BLaER1 (cell line): ENCODE results near the gene NDUFAF3.

Source experiments
- H3K27ac ChIP-seq: shearing (Covaris generic); formaldehyde crosslinking; 2 replicates; pipeline ENCODE4 v1.8.1; 2022
- H3K27me3 ChIP-seq: shearing (Covaris generic); formaldehyde crosslinking; 2 replicates; pipeline ENCODE4 v1.8.1; 2022
- H3K36me3 ChIP-seq: shearing (Covaris generic); formaldehyde crosslinking; 2 replicates; pipeline ENCODE4 v1.8.1; 2022
- H3K4me1 ChIP-seq: shearing (Covaris generic); formaldehyde crosslinking; 2 replicates; pipeline ENCODE4 v1.8.1; 2022
- H3K4me2 ChIP-seq: shearing (Covaris generic); formaldehyde crosslinking; 2 replicates; pipeline ENCODE4 v1.8.1; 2022
- H3K4me3 ChIP-seq: shearing (Covaris generic); formaldehyde crosslinking; 2 replicates; pipeline ENCODE4 v1.8.1; 2022
- H3K9ac ChIP-seq: shearing (Covaris generic); formaldehyde crosslinking; 2 replicates; pipeline ENCODE4 v1.8.1; 2022
- H3K9me3 ChIP-seq: shearing (Covaris generic); formaldehyde crosslinking; 2 replicates; pipeline ENCODE4 v1.8.1; 2022
- H4K20me1 ChIP-seq: shearing (Covaris generic); formaldehyde crosslinking; 2 replicates; pipeline ENCODE4 v1.8.1; 2022
- Cebpa-rat ChIP-seq: shearing (Covaris generic); IDR thresholded peaks from 2 replicates; pipeline ENCODE4 v1.8.1; 2022

The NDUFAF3 gene

DNA sequence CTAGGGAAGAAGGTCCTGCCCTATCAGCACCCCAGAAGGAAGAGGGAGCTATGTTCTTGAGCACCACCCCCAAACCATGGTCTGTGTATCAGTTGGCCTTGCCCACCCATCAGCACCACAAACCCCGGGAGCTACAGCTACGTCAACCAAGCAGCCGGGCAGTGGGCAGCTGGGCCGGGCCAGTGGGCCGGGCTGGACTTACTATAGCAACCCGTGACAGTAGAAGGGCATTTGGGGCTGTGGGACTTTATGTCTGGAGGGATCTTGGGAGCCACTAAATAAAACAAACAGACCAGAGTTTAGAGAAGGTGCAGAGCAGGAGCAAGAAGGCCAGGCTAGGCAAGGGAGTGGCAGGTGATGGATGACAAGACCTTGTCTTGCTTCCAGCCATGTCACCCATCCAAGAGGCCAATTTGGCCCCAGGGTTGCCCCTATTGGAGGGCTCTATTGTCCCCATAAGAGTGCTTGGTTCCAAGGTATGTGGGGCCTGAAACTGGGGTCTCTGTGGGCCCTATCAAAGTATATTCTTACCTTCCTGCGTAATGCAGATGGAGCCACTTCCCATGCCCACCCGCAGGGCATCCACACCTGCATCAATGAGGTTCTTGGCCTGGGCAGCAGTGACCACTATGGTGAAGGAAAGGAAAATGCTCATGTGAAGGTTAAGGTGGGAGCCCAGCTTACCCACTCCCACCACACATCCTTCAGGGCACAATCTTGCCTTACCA is 4.0 kb downstream of the NDUFAF3 start:
- TF ChIP-seq Cebpa-rat: no peak
- Histone ChIP-seq H3K9ac (peak overlapping the region; percentile 56), H3K27ac (peak overlapping the region; percentile 71), H3K4me2 (peak overlapping the region; percentile 97), H3K4me1 (peaks cover 61% of the 10 kb centered on the region), H3K4me3 (peak overlapping the region; percentile 47), H3K36me3 (peaks cover 64% of the 10 kb centered on the region), H3K27me3 (no peaks in the 10 kb centered on the region), H3K9me3 (no peaks in the 10 kb centered on the region), H4K20me1 (peaks cover 55% of the 10 kb centered on the region)

DNA sequence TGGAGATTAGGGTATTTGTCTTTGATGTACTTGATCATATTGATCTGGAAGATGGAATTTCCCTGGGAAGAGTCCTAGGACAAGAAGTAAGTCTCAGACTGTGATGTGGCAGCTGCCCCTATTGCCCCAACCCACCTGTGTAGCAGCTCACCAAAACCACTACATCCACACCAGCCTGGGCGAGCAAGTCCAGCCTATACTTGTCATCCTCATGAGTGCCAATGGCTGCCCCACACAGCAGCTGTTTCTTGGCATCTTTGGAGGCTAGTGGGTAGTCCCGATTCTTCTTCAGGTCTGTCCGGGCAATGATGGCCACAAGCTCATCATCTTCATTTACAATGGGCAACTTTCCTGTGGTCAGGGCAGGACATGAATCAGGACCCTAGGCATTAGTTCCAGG is 4.6 kb downstream of the NDUFAF3 start:
- peaks cover 70% of the 10 kb centered on the region for H3K36me3 ChIP-seq
- H3K4me2 ChIP-seq: peak overlapping the region; percentile 97
- H3K27ac ChIP-seq: peak overlapping the region; percentile 71; the same call in 1 of the 2 replicates
- H4K20me1 ChIP-seq: peaks cover 55% of the 10 kb centered on the region
- no peak overlapping the region for H3K4me3 ChIP-seq
- H3K9ac ChIP-seq: no peak overlapping the region
- TF ChIP-seq Cebpa-rat: no peak
- H3K27me3 ChIP-seq: no peaks in the 10 kb centered on the region
- H3K9me3 ChIP-seq: no peaks in the 10 kb centered on the region
- peaks cover 61% of the 10 kb centered on the region for H3K4me1 ChIP-seq

DNA sequence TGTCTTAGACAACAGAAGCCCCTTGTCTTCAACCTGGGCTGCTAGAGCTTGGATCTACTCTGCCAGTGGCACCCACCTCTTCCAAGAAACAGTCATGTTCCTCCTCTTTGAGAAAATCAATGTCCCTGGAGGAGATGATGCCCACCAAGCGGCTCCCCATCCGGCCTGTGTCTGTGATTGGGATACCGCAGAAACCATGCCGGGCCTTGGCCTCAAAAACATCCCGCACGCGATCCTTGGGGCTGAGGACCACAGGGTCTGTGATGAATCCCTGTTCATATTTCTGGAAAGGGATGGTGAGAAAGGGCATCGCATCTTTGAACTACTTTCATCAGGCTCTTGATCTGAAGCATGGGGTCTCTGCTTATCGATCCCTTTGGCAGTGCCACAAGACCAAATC is 5.7 kb downstream of the NDUFAF3 start:
- H3K9ac ChIP-seq: peak overlapping the region; percentile 90; the same call in 1 of the 2 replicates
- H3K9me3 ChIP-seq: no peaks in the 10 kb centered on the region
- H3K27ac ChIP-seq: no peak overlapping the region
- peaks cover 61% of the 10 kb centered on the region for H3K4me1 ChIP-seq
- H3K4me2 ChIP-seq: peak overlapping the region; percentile 97
- H3K36me3 ChIP-seq: peaks cover 81% of the 10 kb centered on the region
- peaks cover 52% of the 10 kb centered on the region for H4K20me1 ChIP-seq
- no peaks in the 10 kb centered on the region for H3K27me3 ChIP-seq
- no peak for TF ChIP-seq Cebpa-rat
- peak overlapping the region; percentile 77; the same call in 1 of the 2 replicates for H3K4me3 ChIP-seq

GRCh38 chr3:49028298-49028672 is 6.4 kb downstream of the NDUFAF3 start:
- H3K9ac ChIP-seq: peak overlapping the region; percentile 90
- H3K36me3 ChIP-seq: peaks cover 81% of the 10 kb centered on the region
- H3K4me2 ChIP-seq: peak overlapping the region; percentile 97
- TF ChIP-seq Cebpa-rat: no peak
- peak overlapping the region; percentile 90 for H3K27ac ChIP-seq
- no peaks in the 10 kb centered on the region for H3K27me3 ChIP-seq
- H3K4me3 ChIP-seq: peak overlapping the region; percentile 77
- peaks cover 45% of the 10 kb centered on the region for H4K20me1 ChIP-seq
- peaks cover 55% of the 10 kb centered on the region for H3K4me1 ChIP-seq
- H3K9me3 ChIP-seq: no peaks in the 10 kb centered on the region

GRCh38 chr3:49028673-49029562 is 7.0 kb downstream of the NDUFAF3 start, which contains the start of gene IMPDH2:
IMPDH2 (minus strand) TSS chr3:49029398; CDS start chr3:49029350, 48 bp downstream.
- Histone ChIP-seq H3K4me2 (peak within 1 kb of the TSS; percentile 97), H3K4me3 (peak within 1 kb of the TSS; percentile 77), H4K20me1 (peaks cover 39% of the 10 kb centered on the region), H3K27ac (peak within 1 kb of the TSS; percentile 90), H3K27me3 (no peaks in the 10 kb centered on the region), H3K9me3 (no peaks in the 10 kb centered on the region), H3K4me1 (peaks cover 49% of the 10 kb centered on the region), H3K9ac (peak within 1 kb of the TSS; percentile 90), H3K36me3 (peaks cover 81% of the 10 kb centered on the region)
- peak; percentile 90 for TF ChIP-seq Cebpa-rat

DNA sequence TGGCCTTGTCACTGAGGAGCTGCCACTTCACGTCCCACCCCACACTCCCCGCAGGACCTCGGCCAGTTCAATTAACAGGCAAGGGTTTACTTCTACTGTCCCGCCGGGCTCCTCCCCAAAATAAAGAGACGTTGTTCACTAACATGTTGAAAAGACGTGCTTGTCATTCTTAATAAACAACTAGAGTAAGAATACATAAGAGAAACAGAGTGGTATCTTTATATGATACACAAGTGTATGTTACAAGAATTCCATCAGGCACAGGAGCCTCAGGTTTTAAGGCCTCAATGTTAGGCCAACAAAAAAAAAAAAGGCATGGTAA is 7.6 kb downstream of the NDUFAF3 start:
- peaks cover 36% of the 10 kb centered on the region for H4K20me1 ChIP-seq
- H3K4me2 ChIP-seq: peak overlapping the region; percentile 97
- TF ChIP-seq Cebpa-rat: no peak
- peak overlapping the region; percentile 90 for H3K9ac ChIP-seq
- 0 out of 2 replicates have a peak overlapping the region, but pooled peaks have one; percentile 90 for H3K27ac ChIP-seq
- H3K4me3 ChIP-seq: peak overlapping the region; percentile 77; the same call in 1 of the 2 replicates
- no peaks in the 10 kb centered on the region for H3K27me3 ChIP-seq
- H3K36me3 ChIP-seq: peaks cover 81% of the 10 kb centered on the region
- peaks cover 42% of the 10 kb centered on the region for H3K4me1 ChIP-seq
- no peaks in the 10 kb centered on the region for H3K9me3 ChIP-seq

DNA sequence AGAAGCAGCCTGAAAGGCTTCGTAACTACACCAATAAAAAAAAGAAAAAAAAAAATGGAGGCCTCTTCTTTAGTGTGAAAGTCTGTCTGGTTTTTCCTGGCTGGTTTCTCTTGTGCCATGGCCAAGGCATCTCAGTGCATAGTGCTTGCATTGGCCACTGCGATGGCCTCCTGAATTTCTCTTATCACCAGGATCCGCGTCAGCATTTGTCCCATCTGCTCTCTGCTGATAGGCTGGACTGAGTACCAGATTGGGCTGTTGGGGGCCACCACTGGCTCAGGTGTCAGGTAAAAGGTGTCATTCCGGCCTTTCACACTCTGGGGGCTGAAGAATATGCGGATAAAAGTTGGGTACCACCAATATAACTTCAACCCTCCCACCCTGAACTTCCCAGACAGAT is 8.4 kb downstream of the NDUFAF3 start:
- Histone ChIP-seq H3K9me3 (no peaks in the 10 kb centered on the region), H4K20me1 (peaks cover 32% of the 10 kb centered on the region), H3K27me3 (no peaks in the 10 kb centered on the region), H3K4me3 (no peak overlapping the region), H3K27ac (no peak overlapping the region), H3K4me2 (no peak overlapping the region), H3K9ac (no peak overlapping the region), H3K4me1 (peaks cover 35% of the 10 kb centered on the region), H3K36me3 (peaks cover 81% of the 10 kb centered on the region)
- no peak for TF ChIP-seq Cebpa-rat

- H4K20me1 ChIP-seq: peaks cover 12% of the 10 kb centered on the region; the same call in 1 of the 2 replicates
- no peaks in the 10 kb centered on the region for H3K27me3 ChIP-seq
- TF ChIP-seq Cebpa-rat: no peak
- H3K27ac ChIP-seq: no peak overlapping the region
- H3K9me3 ChIP-seq: no peaks in the 10 kb centered on the region
- no peak overlapping the region for H3K4me2 ChIP-seq
- H3K4me1 ChIP-seq: peaks cover 10% of the 10 kb centered on the region
- no peak overlapping the region for H3K9ac ChIP-seq
- no peak overlapping the region for H3K4me3 ChIP-seq
- H3K36me3 ChIP-seq: peaks cover 80% of the 10 kb centered on the region
Measured at GRCh38 chr3:49032646-49033304, 10.9 kb downstream of the NDUFAF3 start.

- TF ChIP-seq Cebpa-rat: no peak
- no peaks in the 10 kb centered on the region for H3K4me1 ChIP-seq
- H3K9ac ChIP-seq: no peak overlapping the region
- no peaks in the 10 kb centered on the region for H3K9me3 ChIP-seq
- H3K27ac ChIP-seq: no peak overlapping the region
- H4K20me1 ChIP-seq: 0 out of 2 replicates have a peak, but pooled peaks cover 12% of the 10 kb centered on the region
- peaks cover 97% of the 10 kb centered on the region for H3K36me3 ChIP-seq
- H3K4me2 ChIP-seq: no peak overlapping the region
- H3K27me3 ChIP-seq: no peaks in the 10 kb centered on the region
- H3K4me3 ChIP-seq: no peak overlapping the region
Measured at GRCh38 chr3:49034650-49035049, 12.7 kb downstream of the NDUFAF3 start.
